GM19240 (cell line): ENCODE measurements around the gene DOCK11.

Experiments used
- DNase-seq: peaks from one replicate; pipeline ENCODE4 v3.0.0; 2011; ENCODE audit warnings: low spot score; ENCODE audit not compliant: insufficient read length

DOCK11 gene

DNA sequence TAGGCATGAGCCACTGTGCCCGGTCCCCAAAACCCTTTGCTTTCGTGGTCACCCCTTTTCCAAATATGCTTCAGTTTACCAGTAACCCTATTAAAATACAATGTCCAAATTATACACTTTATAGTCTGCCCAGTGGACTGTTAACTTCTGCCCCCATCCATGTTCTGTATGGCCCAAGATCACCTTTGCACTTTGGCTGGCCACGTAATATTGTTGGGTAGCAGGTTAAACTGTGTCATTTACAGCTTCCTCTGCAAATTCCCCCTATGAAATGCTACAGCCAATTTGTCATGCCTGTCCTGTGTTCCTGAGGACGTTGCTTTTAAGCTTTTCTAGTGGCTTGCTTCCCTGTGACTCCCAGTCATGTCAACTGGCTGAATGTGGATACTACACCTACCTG, 130.7 kb downstream of the DOCK11 start:
- DNase-seq = no peak

DNA sequence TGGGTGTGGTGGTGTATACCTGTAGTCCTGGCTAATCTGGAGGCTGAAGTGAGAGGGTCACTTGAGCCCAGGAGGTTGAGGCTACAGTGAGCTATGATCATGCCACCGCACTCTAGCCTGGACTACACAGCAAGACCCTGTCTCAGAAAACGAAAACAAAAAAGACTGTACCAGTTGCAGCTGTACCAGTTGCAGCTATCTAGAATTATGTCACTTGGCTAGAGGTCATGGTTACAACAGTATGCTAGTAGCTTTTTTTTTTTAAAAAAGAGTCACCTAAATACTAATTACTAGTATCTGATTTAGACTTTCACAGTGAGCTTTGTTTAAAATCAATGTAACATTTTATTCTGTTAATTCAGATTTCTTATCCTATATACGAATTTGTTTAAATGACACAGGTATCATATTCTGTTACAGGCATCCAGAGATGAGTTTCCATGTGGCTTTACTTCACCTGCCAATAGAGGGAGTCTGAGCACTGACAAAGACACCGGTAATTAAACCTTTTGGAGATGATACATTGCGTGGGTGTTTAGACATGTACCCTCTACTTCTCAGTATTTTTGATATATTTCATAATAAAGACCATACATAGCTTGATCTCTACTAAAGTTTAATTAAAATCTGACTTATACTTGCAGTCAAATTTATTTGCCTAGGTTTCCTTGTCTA, 131.6 kb downstream of the DOCK11 start:
- DNase-seq = no peak

DNA sequence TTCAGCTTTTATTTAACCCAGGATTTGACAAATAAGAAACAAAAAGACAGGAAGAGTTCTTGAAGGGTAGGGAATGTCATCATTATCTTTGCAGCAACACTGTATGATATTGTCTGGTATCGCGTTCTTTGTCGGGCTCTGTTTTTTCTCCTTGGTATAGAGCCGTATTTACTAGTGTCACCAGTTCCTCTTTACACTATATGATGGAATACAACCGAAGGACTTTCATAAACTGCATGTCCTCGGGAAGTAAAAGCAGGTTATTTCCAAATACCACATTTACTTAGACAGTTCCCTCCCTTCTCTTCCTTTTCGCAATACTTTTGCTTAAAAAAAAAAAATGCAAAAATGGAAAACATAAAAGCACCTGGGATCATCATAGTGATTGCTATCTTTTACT, 135.2 kb downstream of the DOCK11 start:
- DNase-seq = no peak

DNA sequence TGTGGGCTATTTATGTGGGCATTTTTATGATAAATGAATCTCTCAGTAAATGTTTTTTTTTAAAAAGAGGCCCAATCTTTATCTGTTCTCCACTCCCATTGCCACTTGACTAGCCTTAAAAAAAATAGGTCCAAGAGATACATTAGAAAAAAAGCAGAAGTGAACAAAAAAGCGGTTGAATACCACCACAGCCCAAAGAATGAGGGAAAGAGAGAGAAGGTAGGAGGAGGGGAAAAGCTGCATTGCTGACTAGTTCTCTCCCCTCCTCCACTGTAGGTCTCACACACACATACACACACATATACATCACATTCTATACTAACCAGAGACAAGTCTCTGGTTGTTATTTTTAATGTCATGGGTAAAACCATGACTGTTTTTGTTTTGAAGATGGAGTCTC, 136.0 kb downstream of the DOCK11 start:
- DNase-seq = no peak

DNA sequence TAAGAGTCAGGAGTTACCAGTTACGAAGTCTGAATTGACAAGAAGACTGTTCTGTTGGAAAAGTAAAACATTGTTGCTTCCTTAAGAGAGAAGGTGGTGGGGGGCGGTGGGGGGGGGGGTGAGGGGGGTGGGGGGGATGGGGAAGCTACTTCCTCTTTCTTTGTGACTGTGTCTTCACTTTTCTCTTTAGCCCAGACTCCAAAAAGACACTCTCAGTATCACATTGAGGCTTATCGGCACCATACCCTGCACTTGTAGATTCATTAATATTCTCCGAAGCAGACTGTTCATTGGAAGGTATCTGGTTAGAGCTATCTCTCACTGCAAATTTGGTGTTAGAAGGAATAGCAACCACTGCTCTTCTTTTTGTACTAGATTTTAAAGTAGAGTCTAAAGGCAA, 137.2 kb downstream of the DOCK11 start:
- no peak for DNase-seq

DNA sequence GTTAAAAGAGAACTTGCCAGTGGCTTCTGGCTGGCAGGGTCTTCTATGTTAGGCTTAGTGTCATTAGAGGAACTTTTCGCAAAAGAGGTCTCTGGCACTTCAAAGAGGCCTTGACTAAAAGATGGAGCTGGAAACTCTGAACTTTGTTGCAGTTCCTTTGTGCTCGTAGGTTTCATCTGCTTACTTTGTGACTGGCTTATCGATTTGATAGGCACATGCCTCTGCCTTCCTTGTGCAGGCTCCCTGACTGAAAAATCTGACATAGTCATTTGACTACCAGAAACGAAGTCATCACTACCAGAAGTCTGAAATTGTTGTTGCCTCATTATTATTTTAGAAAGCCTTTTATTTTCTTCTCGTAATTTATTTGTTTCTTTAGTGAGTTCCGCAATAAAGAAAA, 137.9 kb downstream of the DOCK11 start:
- DNase-seq = no peak

DNA sequence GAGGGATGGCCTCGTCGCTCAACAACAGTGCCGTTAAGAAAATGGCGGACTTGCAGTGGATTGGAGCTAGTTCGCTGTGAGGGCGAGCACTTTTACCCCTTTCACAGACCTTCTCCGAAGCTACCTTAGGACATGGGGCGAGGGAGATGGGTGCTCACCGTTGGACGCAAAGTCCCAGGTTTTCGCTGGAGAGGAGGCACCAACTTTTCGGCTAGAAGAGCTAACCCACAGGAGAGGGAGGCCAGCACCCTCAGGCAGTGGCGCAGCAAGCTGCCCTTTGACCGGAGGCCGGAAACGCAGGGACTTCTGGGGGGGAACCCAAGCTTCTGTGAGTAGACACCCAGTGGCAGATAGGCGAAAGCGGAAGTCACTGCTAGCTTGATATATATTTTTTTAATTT, 138.7 kb downstream of the DOCK11 start:
- no peak for DNase-seq

DNA sequence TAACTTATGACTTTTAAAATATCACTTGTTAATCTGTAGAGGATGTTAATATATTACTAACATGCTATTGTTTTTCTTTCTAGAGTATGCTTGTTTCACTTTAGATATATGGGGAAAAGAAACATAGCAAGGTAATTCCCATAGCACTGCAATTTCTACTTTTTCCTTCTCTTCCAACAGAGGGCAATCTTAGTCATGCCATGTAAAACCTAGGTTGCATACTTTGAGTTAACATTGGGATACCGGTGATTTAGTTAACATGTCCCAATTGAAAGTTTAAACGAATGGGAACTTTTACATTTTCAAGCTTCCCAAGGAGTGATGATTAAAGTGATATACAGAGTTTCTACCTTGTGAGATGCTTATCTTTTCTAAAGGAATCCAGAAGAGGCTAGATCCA, 142.4 kb downstream of the DOCK11 start:
- DNase-seq = no peak

DNA sequence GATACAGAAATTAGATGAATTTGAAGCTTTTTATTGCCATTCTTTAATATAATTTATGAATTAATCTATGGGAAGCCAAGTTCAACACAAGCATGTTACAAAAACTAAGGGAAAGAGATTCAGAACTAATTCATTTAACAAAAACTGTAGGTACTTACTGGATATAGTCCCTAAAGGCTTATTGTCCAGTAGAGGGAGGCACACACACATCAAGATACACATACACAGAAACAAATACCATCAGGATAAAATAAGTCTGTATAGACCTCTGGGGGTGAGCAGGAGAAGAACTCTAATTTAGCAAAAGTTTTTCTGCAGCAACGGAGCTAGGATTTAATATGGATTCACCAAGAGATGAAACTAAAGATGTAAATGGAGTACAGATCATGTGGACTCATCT, 148.8 kb downstream of the DOCK11 start:
- no peak for DNase-seq

DNA sequence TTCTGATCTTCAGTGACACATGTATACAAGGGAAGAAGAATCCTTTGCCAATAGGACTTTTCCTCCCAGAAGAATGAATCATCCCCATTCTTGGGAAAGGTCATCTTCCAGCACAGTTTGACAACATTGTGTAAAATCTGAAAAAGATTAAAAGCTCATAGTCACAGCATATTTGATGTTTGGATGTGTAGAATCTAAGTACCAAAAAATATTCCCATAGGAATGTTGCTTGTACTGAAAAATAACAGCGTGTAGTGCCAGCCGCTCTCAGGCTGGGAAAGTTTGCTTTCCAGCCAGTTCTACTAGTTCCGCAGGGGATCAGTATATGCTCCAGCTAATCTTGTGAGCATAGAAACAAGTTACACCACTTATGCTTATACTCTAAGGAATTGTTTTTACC, 157.1 kb downstream of the DOCK11 start:
- DNase-seq = no peak

DNA sequence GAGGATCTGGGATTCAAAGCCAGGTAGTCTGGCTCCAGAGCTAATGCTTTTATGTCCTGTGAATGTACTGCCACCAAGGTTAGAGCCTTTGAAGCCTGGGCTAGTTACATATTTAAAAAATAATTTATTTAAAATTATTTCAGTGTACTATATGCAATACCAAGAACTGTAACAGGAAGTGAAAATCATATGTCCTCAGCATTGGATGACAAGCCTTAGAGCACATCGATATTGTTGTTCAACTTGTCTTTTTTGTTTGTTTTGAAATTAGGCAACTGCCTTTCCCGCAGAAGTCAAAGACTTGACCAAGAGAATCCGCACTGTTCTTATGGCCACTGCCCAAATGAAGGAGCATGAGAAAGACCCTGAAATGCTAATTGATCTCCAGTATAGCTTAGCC, 158.7 kb downstream of the DOCK11 start:
- no peak for DNase-seq

DNA sequence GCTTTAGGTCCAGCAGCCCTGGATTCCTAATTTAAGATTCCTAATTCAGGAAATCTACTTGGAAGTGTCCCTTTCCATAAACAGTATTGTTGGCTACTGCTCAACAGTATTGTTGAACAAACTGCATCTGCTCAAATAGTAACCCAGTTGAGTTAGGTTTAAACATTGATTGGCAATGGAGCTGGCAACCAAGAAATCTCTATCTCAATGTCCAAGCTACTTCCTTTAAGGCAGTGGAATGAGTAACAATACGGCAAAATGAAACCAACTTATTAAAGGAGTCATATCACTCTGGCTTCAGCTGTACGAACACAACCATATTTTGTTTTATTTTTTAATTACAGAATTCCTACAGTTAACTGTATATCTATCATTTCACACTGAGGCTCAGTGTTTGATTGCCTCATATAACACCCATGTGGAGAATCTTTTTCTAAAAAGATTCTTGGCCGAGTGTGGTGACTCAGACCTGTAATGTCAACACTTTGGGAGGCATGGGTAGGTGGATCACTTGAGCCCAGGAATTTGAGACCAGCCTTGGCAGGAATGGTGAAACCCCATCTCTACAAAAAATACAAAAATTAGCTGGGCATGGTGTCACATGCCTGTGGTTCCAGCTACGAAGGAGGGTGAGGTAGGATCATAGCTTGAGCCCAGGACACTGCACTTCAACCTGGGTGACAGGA, 160.1 kb downstream of the DOCK11 start:
- DNase-seq = no peak

DNA sequence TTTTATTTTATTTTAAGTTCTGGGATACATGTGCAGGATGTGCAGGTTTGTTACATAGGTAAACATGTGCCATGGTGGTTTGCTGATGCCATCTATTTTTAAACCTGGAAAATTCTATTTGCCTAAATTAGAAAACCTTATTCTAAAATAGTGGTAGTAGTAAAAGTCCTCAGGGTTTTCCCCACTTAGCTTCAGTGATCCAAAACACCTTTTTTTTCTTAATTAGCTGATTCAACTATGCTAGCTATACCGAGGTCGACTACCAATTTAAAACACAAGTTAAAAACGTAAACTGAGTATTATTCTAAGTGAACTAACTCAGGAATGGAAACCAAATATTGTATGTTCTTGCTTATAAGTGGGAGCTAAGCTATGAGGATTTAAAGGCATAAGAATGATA, 161.8 kb downstream of the DOCK11 start:
- no peak for DNase-seq

DNA sequence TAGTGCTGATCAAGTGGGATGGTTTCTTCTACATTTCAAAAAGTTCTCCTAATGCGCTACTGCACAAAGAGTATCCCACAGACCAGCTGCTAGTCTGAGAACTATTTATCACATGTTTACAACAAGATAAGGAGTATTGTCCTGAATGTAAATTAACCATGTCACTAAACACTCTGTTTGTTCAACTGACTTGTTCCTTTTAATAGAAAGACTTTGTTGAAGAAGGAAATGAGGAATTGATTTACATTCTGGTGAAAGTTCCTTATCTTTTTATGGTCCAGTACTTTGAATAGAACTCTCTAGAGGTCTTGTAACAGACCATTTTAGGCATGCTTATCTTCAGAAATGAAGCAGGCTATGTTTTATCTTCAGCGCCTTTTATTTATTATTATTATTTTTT, 164.5 kb downstream of the DOCK11 start:
- DNase-seq = no peak

DNA sequence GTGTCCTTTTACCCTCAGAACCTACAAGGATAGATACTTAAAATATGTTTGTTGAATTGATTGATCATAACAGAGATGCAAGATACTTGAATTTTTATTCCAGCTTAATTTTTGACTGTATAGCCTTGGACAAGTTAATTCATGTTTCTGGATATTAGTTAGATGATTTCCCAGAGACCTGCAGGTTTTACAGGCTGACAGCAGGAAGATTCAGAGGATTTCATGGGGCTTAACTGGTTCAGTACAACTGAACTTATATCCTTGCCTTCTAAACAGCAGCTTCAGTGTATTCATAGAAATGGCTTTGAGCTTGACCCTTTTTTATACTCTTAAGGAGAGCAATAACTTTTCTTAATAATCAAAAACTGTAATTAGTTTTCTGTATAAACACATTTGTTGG, 169.6 kb downstream of the DOCK11 start:
- DNase-seq = no peak

DNA sequence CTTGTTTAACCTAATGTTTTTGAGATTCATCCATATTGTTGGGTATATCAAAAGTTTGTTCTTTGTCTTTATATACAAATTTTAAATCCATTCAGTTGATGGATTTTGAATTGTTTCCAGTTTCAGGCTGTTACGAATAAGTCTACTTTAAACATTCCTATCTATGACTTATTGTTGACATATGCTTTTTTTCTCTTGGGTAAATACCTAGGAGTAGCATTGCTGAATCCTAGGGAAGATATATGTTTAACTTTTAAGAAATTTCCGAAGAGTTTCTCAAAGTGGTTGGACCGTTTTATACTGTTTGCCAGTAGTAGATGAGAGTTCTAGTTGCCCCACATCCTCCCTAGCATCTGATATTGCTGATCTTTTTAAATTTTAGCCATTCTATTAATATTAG, 170.9 kb downstream of the DOCK11 start:
- no peak for DNase-seq

DNA sequence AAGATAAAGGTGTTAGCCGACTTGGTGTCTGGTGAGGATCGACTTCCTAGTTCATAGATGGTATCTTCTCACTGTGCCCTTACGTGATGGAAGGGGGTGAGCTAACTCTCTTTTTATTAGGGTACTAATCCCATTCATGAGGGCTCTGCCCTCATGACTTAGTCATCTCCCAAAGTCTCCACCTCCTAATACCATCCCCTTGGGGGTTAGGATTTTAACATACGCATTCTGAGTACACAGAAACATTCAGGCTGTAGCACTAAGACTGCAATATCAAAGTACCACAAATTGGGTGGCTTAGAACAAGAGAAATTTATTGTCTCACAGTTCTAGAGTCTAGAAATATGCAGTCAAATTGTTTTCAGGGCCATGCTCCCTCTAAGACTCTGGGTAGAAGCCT, 173.8 kb downstream of the DOCK11 start:
- DNase-seq = no peak

DNA sequence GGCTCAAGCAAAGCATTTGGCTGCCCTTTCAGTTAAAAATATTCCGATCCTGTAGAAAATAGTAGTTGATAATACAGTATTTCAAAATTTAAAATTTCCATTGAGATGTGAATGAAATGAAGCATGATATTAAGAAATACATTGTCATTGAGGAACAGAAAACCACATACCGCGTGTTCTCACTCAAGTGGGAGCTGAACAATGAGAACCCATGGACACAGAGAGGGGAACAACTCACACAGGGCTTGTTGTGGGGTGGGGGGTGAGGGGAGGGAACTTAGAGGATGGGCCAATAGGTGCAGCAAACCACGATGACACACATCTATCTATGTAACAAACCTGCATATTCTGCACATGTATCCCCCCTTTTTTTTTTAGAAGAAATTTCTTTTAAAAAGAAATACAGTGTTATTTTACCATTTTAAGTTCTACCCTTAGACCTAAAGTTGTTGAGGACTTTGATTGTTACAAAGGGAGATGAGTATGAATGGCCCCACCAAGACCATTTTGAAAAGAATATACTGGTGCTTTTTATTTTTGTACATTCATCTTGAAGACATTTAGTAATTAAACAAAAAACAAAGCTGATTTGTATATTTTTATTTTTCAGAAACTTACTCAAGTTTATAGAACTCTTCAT, 179.8 kb downstream of the DOCK11 start:
- no peak for DNase-seq

DNA sequence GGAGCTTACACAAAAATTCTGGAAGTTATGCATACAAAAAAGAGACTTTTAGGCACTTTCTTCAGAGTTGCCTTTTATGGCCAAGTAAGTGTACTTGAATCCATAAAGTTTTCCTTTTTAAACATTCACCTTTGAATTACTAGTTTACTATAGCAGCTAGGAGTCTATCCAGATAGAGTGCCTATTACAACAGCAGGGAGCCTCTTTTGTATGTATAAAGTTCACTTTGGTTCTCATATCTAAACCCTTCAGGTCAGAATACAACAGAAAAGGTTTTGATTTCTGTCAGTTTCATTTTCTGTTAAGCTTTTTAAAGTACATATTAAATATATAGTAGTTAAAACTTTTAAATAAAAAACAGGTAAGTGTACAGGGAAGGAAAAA, 180.3 kb downstream of the DOCK11 start:
- no peak for DNase-seq

DNA sequence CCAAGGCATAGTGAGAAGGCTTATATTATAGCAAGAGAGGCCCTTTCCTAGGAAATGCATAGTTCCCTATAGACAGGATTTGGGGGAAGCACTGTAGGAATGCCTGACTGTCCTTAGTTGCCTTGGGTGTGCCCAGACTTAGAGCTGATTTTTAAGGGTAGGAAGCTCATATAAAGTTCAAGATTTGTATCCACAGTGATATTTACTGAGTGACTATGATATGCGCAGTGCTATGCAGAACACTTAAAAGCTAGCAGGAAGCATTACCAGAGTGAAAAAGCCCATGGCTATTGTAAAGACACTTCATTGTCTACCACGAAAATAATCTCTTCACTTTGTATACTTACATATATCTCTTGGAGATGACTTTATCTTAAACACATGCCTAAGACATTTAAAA, 181.7 kb downstream of the DOCK11 start:
- DNase-seq = no peak

DNA sequence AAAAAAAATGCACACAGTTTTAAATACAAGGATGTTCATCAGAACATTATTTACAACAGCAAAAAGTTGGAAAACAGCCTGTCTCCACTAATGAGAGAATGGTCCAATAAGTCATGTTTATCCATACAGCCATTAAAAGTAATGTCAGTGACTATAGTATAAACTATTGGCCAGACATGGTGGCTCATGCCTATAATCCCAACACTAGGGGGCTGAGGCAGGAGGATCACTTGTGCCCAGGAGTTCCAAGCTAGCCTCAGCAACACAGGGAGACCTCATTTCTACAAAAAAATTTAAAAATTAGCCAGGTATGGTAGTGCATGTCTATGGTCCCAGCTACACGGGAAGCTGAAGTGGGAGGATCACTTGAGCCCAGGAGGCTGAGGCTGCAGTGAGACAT, 183.7 kb downstream of the DOCK11 start:
- DNase-seq = no peak

DNA sequence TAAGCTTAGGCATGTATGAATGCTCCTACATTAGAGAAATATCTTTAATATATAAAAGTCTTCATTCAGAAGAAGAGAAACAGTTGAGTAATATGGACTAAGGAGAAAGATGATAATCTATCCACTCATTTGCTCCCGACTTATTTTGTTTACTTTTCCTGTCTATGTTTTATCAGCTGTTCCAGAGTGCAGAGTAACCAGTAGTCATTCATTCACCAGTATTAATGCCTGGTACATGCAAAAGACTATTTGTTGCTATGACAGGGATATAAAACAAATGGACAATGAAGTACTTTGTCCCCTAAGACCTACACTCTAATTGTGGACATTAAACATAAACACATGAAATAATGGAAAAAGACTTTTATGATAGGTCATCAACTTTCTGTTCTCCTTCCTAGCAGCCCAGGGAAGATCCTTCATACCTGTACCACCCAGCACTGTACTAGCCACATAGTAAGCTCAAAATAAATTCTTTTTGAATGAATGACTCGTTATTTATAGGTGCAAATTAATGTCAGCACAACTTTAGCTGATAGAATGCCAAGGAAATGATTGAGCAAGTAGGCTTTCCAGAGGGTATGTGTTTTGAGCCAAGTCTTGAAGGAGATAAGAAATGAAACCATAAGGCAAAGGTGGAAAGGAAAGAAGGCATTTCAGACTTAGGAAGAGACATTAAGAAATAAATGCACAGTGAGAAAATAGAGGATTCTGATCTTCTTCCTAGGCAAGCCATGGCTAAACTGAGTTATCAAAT, 186.8 kb downstream of the DOCK11 start:
- no peak for DNase-seq
